Measurements from ENCODE around the gene PLD2.
"Not testable (repeated sequence)": the region's sequence is repeated elsewhere in the genome, so short reads cannot be mapped to it uniquely, and the experiment has no call there.

The PLD2 gene

GRCh38 chr17:4837471-4838308 is 30.7 kb downstream of the PLD2 start:
- DNase-seq: no peak

- DNase-seq: no peak
These were observed 31.4 kb downstream of the PLD2 start for GRCh38 chr17:4838309-4838785.

GRCh38 chr17:4839221-4839620 is 32.3 kb downstream of the PLD2 start:
- no peak for DNase-seq

- no peak for DNase-seq
These were observed 33.3 kb downstream of the PLD2 start for GRCh38 chr17:4839965-4840892.

- DNase-seq: no peak
These were observed 33.9 kb downstream of the PLD2 start for GRCh38 chr17:4840893-4841242.

- no peak for DNase-seq
These were observed 35.4 kb downstream of the PLD2 start for GRCh38 chr17:4842376-4842775.

GRCh38 chr17:4843321-4844000 is 36.5 kb downstream of the PLD2 start:
- DNase-seq: no peak

GRCh38 chr17:4845118-4845517 is 38.2 kb downstream of the PLD2 start:
- DNase-seq: no peak

- DNase-seq: no peak
These were observed 39.9 kb downstream of the PLD2 start for GRCh38 chr17:4846635-4847390.

GRCh38 chr17:4849011-4849536 is 42.1 kb downstream of the PLD2 start:
- no peak for DNase-seq

- DNase-seq: no peak
These were observed 43.3 kb downstream of the PLD2 start for GRCh38 chr17:4850246-4850645.

- no peak for DNase-seq
These were observed 44.1 kb downstream of the PLD2 start for GRCh38 chr17:4851084-4851483.

GRCh38 chr17:4852567-4853207 is 45.7 kb downstream of the PLD2 start:
- peak; percentile 46 for DNase-seq

GRCh38 chr17:4853208-4853671 is 46.3 kb downstream of the PLD2 start:
- peak; percentile 44 for DNase-seq

- no peak for DNase-seq
These were observed 47.2 kb downstream of the PLD2 start for GRCh38 chr17:4854111-4854681.

- DNase-seq: no peak
These were observed 49.5 kb downstream of the PLD2 start for GRCh38 chr17:4856271-4856936.

- DNase-seq: no peak
These were observed 50.0 kb downstream of the PLD2 start for GRCh38 chr17:4856937-4857314.

GRCh38 chr17:4857347-4857746 is 50.4 kb downstream of the PLD2 start:
- not testable (repeated sequence) for DNase-seq

GRCh38 chr17:4858068-4858881 is 51.3 kb downstream of the PLD2 start:
- no peak for DNase-seq

- no peak for DNase-seq
These were observed 51.9 kb downstream of the PLD2 start for GRCh38 chr17:4858882-4859260.
